AG08396 (cell line): ENCODE results near the gene LTC4S.
"Not testable (repeated sequence)": the region's sequence is repeated elsewhere in the genome, so short reads cannot be mapped to it uniquely, and the experiment has no call there.

Source experiments
- DNase-seq: peaks from one replicate; pipeline ENCODE4 v3.0.0; 2012; ENCODE audit warnings: low spot score, mixed read lengths

Gene LTC4S

GRCh38 chr5:179793468-179794139, at the start of gene LTC4S:
LTC4S (plus strand) TSS chr5:179793986; CDS start chr5:179794081, 95 bp downstream.
- peak; percentile 68 for DNase-seq

- not testable (repeated sequence) for DNase-seq
Observed at GRCh38 chr5:179744106-179744505, 49.7 kb upstream of the LTC4S start.

- no peak for DNase-seq
Observed at GRCh38 chr5:179746872-179747271, 46.9 kb upstream of the LTC4S start.

GRCh38 chr5:179747811-179748210, 46.0 kb upstream of the LTC4S start:
- no peak for DNase-seq

GRCh38 chr5:179749857-179750508, 43.8 kb upstream of the LTC4S start:
- no peak for DNase-seq

- DNase-seq = no peak
Observed at GRCh38 chr5:179753971-179754370, 39.8 kb upstream of the LTC4S start.

GRCh38 chr5:179755022-179755421, 38.8 kb upstream of the LTC4S start:
- no peak for DNase-seq

- DNase-seq = no peak
Observed at GRCh38 chr5:179758955-179759354, 34.8 kb upstream of the LTC4S start.

- DNase-seq = no peak
Observed at GRCh38 chr5:179759581-179760551, 33.9 kb upstream of the LTC4S start.

GRCh38 chr5:179762079-179762780, 31.6 kb upstream of the LTC4S start:
- DNase-seq = no peak

- DNase-seq = peak; percentile 45
Observed at GRCh38 chr5:179762781-179763176, 31.0 kb upstream of the LTC4S start.

- DNase-seq = peak; percentile 77
Observed at GRCh38 chr5:179763215-179763945, 30.4 kb upstream of the LTC4S start.

GRCh38 chr5:179764056-179764455, 29.7 kb upstream of the LTC4S start:
- DNase-seq = no peak

GRCh38 chr5:179765400-179765799, 28.4 kb upstream of the LTC4S start:
- peak; percentile 72 for DNase-seq

GRCh38 chr5:179766021-179766725, 27.6 kb upstream of the LTC4S start:
- DNase-seq = no peak

GRCh38 chr5:179766726-179767455, 26.9 kb upstream of the LTC4S start:
- no peak for DNase-seq

- DNase-seq = no peak
Observed at GRCh38 chr5:179767496-179768100, 26.2 kb upstream of the LTC4S start.

GRCh38 chr5:179768326-179769085, 25.3 kb upstream of the LTC4S start:
- no peak for DNase-seq

GRCh38 chr5:179769271-179769670, 24.5 kb upstream of the LTC4S start:
- DNase-seq = no peak
